Tibial nerve (tissue), 4 donors: ENCODE measurements around the gene NMNAT1. TPM values are rescaled to one million over a fixed set of nuclear protein-coding genes. Genes with fewer than 3 reads are reported as not detected.

Experiments used
- DNase-seq, 2 donors: peaks; one replicate each; pipeline ENCODE4 v3.0.0-alpha.2; 2019; ENCODE audit warnings: low spot score in 2 of 2
- H3K27ac ChIP-seq, 4 donors: fragments of 200-600 bp; sonication (generic) in 3 of 4; one replicate each; pipeline ENCODE4 v1.5.1; 2017 to 2019; ENCODE audit warnings: mild to moderate bottlenecking in 1 of 4
- H3K27me3 ChIP-seq, 2 donors: fragments of 200-600 bp; sonication (generic) in 1 of 2; one replicate each; pipeline versions ENCODE4 v1.5.1 to v1.6.0; 2017 to 2019
- H3K36me3 ChIP-seq, 3 donors: fragments of 200-600 bp; sonication (generic); one replicate each; pipeline ENCODE4 v1.5.1; 2018 to 2019
- H3K4me1 ChIP-seq, 4 donors: fragments of 200-600 bp; sonication (generic) in 3 of 4; one replicate each; pipeline ENCODE4 v1.5.1; 2017 to 2019
- H3K4me3 ChIP-seq, 4 donors: fragments of 200-600 bp; sonication (generic) in 3 of 4; one replicate each; pipeline ENCODE4 v1.5.1; 2017 to 2019; ENCODE audit warnings: mild to moderate bottlenecking in 1 of 4, moderate library complexity in 1 of 4
- H3K9me3 ChIP-seq, 4 donors: fragments of 200-600 bp; sonication (generic) in 3 of 4; one replicate each; pipeline ENCODE4 v1.5.1; 2017 to 2019
- EP300 ChIP-seq, 2 donors: sonication (generic); formaldehyde crosslinking; IDR thresholded peaks; one replicate each; pipeline ENCODE4 v1.6.1; 2017; ENCODE audit warnings: antibody characterized with exemption in 2 of 2, mild to moderate bottlenecking in 1 of 2
- POLR2A ChIP-seq, 2 donors: fragments of 450-650 bp; IDR thresholded peaks; one replicate each; pipeline ENCODE4 v1.6.1; 2017; ENCODE audit warnings: antibody characterized with exemption in 2 of 2, mild to moderate bottlenecking in 2 of 2, moderate library complexity in 2 of 2
- WGBS, 2 donors: methylation state at CpG; one replicate each; pipeline ENCODE4 v1.1.5; 2018; 5-methylcytosine and 5-hydroxymethylcytosine counted together
- total RNA-seq, 4 donors: library from RNA; depleted of rRNA; stranded (reverse); fragments of >200 nt; gene quantifications; one replicate each; pipeline ENCODE4 v1.1.0, GENCODE V29; 2016
- TF ChIP-seq, protein P1 (sequence below), 5 experiments: fragments of 200-600 bp in 3 of 5; fragments of 450-650 bp in 2 of 5; sonication (generic) in 3 of 5; IDR thresholded peaks; one replicate each; pipeline ENCODE4 v1.5.1; 2016 to 2019; ENCODE audit warnings: antibody characterized with exemption in 5 of 5, mild to moderate bottlenecking in 3 of 5, moderate library complexity in 2 of 5

NMNAT1 gene
- total RNA-seq, 4 donors from 2014 or later, result 3.8 to 6.0 (median 4.6) TPM

DNA sequence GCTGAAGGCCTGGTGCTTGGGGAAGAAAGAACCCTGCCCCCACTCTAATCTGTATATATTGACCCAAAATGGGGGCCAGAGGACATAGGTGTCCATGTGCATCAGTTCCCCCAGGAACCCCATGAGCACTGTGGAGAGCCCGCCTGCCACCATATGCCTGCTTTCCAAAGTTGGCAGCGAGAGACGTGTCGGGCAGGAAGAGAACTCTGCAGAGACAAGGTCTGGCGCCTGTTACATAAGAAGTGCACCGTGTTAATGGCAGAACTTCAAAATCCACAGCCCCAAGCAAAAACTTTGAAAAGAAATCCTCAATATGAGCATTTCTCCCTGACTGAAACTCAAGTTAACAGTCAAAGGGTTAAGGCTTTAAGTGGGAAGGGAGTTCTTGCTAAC is 41.2 kb upstream of the NMNAT1 start:
- peaks cover 0 to 26% (median 10%) of the 10 kb centered on the region in 4 donors for H3K4me1 ChIP-seq
- 64 to 67% methylated on average over 6 of the region's 6 CpGs for WGBS, 2 donors
- no peaks in the 10 kb centered on the region for H3K27me3 ChIP-seq
- H3K36me3 ChIP-seq, result no peaks in the 10 kb centered on the region
- no peak for TF ChIP-seq EP300 (IDR thresholded peaks at IDR 0.05)
- TF ChIP-seq POLR2A (IDR thresholded peaks at IDR 0.05), result no peak
- TF ChIP-seq, protein P1, sequence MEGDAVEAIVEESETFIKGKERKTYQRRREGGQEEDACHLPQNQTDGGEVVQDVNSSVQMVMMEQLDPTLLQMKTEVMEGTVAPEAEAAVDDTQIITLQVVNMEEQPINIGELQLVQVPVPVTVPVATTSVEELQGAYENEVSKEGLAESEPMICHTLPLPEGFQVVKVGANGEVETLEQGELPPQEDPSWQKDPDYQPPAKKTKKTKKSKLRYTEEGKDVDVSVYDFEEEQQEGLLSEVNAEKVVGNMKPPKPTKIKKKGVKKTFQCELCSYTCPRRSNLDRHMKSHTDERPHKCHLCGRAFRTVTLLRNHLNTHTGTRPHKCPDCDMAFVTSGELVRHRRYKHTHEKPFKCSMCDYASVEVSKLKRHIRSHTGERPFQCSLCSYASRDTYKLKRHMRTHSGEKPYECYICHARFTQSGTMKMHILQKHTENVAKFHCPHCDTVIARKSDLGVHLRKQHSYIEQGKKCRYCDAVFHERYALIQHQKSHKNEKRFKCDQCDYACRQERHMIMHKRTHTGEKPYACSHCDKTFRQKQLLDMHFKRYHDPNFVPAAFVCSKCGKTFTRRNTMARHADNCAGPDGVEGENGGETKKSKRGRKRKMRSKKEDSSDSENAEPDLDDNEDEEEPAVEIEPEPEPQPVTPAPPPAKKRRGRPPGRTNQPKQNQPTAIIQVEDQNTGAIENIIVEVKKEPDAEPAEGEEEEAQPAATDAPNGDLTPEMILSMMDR (IDR thresholded peaks at IDR 0.05), result no peak
- no peak overlapping the region for H3K4me3 ChIP-seq
- H3K27ac ChIP-seq, result peak overlapping the region in 2 of 4 donors; percentile 12 to 76
- no peak for DNase-seq
- H3K9me3 ChIP-seq, result no peaks in the 10 kb centered on the region

DNA sequence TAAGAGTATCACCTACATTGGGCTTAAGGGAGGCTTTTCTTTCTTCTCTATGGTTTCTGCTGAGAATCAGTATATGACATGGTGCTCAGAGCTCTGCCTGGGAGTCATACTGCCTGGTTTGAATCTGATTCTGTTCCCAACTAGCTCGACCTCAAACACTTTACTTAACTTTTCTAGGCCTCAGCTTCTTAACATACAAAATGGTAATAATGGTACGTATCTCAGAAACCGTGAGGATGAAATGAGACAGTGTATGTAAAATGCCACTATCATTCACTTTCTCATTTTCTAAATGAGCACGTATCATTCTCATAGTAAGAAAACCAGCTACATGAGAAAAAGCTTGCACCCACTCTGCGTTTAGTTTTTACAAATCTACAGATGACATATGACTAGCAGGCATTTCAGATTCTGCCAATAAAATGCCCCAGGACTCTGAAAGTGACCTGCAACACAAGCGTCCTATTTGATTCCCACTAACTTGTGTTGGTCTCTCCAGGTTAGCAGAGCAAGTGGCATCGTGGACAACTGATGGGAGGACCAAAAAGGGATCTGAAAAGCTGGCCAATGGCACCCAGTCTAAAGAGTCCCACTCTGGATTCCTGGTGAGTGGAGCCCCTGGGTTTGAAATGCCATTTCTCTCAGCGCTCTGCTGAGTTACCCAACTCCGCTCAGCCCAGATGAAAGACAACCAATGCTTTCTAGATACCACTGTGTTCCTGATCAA is 39.3 kb upstream of the NMNAT1 start:
- Histone ChIP-seq H3K27me3 (no peaks in the 10 kb centered on the region), H3K4me1 (peaks cover 0 to 33% (median 13%) of the 10 kb centered on the region in 4 donors), H3K36me3 (no peaks in the 10 kb centered on the region), H3K4me3 (no peak overlapping the region), H3K9me3 (no peaks in the 10 kb centered on the region), H3K27ac (no peak overlapping the region)
- DNase-seq, result no peak
- TF ChIP-seq, protein P1 (IDR thresholded peaks at IDR 0.05), result no peak
- WGBS, 2 donors, result 81 to 85% methylated on average over 9 of the region's 9 CpGs

DNA sequence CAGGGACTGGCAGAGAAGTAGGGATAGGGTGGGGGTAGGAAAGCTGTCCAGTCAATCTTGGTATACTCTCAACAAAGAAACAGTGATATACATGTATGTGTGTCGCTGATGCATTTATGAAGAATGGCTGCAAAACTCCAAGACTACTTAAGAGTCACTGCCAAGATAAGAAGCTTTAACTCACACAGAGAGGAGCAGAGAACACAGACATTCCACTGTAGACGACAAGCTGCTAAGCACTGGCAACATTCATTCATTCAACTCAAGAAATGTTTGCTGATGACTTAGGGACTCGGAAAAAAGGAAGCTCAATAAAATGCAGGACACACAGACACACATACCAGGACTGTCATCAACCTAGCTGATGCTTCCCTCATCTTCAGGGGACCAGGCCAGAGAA is 38.7 kb upstream of the NMNAT1 start:
- no peaks in the 10 kb centered on the region for H3K27me3 ChIP-seq
- no peak for TF ChIP-seq EP300 (IDR thresholded peaks at IDR 0.05)
- WGBS, 2 donors, result 63 to 69% methylated on average over 3 of the region's 3 CpGs
- no peaks in the 10 kb centered on the region for H3K36me3 ChIP-seq
- no peak for DNase-seq
- no peak overlapping the region for H3K27ac ChIP-seq
- H3K4me1 ChIP-seq, result peaks cover 0 to 39% (median 19%) of the 10 kb centered on the region in 4 donors
- no peaks in the 10 kb centered on the region for H3K9me3 ChIP-seq
- H3K4me3 ChIP-seq, result no peak overlapping the region

DNA sequence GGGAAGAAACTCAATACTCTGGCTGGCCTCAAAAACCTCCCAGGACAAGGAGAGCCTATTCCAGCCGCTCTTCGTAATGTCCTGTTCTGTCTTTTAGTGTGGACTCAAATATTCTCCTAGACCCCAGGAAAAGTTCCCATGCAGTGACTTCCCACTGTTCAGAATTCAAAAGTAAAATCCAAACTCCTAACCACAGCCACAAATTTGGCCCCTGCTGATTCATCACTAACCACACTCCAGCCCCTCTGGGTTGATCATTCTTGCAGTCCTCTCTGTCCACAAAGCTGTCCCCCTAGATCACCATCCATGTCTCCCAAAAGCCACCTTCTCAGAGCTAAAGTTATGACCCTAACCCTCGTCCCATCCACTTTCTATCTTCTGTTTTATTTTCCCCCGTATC is 38.3 kb upstream of the NMNAT1 start:
- Histone ChIP-seq H3K9me3 (no peaks in the 10 kb centered on the region), H3K4me1 (peaks cover 0 to 37% (median 19%) of the 10 kb centered on the region in 4 donors), H3K27me3 (no peaks in the 10 kb centered on the region), H3K4me3 (no peak overlapping the region), H3K27ac (no peak overlapping the region), H3K36me3 (no peaks in the 10 kb centered on the region)
- 70 to 75% methylated on average over 4 of the region's 4 CpGs for WGBS, 2 donors
- DNase-seq, result no peak
- no peak for TF ChIP-seq POLR2A (IDR thresholded peaks at IDR 0.05)
- TF ChIP-seq, protein P1 (IDR thresholded peaks at IDR 0.05), result no peak
- no peak for TF ChIP-seq EP300 (IDR thresholded peaks at IDR 0.05)

DNA sequence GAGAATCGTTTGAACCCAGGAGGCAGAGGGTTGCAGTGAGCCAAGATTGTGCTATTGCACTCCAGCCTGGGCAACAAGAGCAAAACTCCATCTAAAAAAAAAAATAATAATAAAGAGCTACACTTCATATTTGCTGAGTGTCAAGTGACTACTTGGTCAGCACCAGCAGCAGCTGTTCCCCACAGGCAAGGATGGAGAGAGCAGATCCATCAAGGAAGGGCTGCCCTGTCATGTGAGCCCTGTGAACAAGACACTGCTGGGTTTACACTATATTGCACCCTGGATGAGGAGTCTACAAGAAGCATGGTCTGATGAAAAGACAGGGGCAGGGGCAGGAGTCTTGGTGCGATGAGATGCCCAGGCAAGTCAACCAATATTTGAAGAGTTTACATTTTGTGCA is 36.8 kb upstream of the NMNAT1 start:
- 90 to 95% methylated on average over 2 of the region's 2 CpGs for WGBS, 2 donors
- TF ChIP-seq, protein P1 (IDR thresholded peaks at IDR 0.05), result no peak
- TF ChIP-seq POLR2A (IDR thresholded peaks at IDR 0.05), result no peak
- Histone ChIP-seq H3K27ac (no peak overlapping the region), H3K36me3 (no peaks in the 10 kb centered on the region), H3K9me3 (no peaks in the 10 kb centered on the region), H3K4me3 (no peak overlapping the region), H3K27me3 (no peaks in the 10 kb centered on the region), H3K4me1 (peaks cover 0 to 27% (median 16%) of the 10 kb centered on the region in 4 donors)
- DNase-seq, result no peak
